Activated T-cell treated with anti-CD3 and anti-CD28 coated beads for 1 hour (primary cell): ENCODE measurements around the gene MT1A.
A peak's percentile ranks its signal among the peaks of the same experiment; 100 is the strongest.
"Not testable (repeated sequence)": the region's sequence is repeated elsewhere in the genome, so short reads cannot be mapped to it uniquely, and the experiment has no call there.

Experiments used
- DNase-seq: peaks from one replicate; pipeline ENCODE4 v3.0.0-alpha.2; 2020; ENCODE audit warnings: low read depth

Gene MT1A

DNA sequence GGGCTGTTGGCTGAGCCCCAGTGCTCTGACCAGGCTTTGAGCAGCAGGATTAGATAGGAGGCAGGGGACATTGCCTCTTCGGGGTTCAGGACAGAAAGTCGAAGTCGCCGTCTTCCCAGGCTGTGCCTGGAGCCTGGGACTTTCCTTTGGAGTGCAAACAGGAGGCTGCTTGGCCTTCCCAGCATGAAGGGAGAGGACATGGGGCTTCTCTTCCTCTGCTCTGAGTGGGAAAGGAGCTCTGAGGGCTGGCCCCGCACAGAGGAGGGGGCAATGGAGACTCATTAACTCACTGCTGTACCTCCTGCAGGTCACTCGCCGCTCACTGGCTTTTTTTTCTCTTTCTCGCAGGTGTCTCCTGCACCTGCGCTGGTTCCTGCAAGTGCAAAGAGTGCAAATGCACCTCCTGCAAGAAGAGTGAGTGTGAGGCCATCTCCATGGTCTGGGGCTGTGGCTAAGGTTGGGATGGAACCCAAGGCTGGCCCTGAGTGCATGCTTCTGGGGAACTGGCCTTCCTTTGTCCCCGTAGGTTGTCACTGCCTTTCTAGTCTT lies 19.9 kb downstream of the MT1A start:
- no peak for DNase-seq

DNA sequence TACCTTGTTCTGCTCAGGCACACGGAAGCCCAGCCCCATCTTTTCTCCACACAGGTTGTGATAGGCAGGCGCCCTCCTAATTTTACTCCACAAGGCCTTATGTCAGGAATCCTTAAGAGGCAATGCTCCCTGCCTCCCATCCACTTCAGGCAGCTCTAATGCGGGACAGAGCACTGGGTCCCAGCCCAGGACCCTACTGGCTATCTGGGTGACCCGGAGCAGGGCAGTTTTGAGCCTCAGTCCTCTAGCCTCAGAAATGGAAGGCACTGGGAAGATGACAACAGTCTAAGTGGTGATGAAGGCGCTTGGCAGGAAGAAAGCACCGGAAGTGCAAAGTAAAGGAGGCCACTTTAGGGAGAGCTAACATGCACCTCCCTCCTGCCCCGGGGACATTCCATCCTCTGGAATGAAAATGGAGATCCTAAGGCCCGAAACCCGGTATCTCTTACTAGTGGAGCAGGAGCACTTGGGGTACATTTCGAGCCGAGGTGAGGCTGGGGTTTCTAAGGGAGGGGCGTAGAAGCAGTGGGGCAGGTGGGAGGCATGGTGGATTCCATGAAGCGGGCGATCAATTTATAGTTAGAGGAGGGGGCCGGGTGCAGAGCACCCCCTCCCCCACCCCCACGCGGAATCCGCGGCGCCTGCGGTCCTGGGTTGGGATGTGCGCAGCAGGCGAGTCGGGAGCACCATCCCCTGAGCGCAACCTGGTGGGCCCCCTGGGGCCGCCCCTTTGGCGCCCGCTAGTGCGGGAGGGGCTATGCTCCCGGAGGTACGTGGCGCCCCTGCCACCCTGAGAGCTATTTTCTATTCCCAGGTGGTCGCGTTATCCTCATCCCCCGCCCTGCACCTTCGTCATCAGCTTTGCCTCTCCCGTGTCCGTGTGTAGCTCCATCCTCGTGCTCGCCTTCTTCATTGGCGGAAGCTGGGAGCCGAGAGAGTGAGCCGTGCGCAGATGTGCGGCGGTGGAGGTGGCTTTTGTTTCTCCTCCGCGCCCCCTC lies 24.2 kb downstream of the MT1A start:
- DNase-seq: no peak

DNA sequence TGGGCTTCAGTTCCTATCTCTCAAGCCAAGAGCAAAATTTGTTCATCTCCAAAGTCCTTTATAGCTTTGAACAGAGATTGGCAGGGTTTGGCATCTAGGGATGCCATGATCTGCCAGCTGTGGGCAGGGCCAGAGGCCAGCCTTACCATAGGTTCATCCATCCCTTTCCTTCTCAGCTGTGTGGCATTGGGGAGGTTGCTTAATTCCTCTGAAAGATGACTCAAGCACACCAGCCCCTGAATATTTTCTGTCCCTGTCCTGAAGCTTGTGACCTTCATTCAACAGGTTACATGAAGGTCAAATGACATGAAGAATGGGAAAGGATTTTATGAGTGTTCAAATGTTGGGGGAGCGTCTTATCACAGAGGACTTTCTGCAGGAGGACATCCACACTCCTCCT lies 26.0 kb downstream of the MT1A start:
- DNase-seq: no peak

DNA sequence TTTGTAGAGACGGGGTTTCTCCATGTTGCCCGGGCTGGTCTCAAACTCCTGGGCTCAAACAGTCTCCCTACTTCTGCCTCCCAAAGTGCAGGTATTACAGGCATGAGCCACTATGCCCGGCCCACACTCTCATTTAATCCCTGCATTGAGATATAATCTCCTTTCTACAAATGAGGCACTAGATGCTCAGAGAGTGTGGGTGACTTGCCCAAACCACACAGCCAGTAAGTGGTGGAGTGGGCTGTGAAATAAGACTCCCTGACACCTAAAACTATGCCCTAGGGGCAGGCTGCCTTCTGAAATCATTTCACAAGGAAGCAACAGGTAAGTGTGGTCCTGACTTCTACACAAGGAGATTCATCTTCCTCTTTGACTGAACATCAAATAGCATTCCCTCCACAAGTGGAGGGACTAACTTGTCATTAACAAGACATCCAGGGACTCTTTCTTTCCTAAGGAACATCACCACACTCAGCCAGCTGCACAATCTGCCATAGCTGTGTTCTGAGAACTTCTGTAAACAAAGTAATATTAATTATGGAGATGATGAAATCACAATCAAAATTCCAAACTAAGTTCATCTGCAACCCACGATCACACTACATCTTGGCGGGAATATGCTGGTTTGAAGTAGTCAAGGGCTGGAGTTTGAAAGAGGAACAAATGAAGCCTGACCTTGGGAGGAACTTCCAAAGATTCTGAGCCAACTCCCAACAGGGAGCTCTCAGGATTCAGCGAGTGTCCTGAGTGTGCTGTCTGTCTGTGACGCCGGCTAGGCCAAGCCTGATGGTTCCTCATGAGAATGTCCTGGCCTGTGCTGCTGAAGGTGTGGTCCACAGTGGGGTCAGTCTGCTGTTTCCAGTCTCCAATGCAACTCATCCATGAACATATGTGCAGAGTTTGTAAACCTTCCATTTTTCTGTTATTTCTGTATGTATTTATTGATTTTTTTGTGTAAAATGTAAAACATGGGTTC lies 27.1 kb downstream of the MT1A start:
- not testable (repeated sequence) for DNase-seq

DNA sequence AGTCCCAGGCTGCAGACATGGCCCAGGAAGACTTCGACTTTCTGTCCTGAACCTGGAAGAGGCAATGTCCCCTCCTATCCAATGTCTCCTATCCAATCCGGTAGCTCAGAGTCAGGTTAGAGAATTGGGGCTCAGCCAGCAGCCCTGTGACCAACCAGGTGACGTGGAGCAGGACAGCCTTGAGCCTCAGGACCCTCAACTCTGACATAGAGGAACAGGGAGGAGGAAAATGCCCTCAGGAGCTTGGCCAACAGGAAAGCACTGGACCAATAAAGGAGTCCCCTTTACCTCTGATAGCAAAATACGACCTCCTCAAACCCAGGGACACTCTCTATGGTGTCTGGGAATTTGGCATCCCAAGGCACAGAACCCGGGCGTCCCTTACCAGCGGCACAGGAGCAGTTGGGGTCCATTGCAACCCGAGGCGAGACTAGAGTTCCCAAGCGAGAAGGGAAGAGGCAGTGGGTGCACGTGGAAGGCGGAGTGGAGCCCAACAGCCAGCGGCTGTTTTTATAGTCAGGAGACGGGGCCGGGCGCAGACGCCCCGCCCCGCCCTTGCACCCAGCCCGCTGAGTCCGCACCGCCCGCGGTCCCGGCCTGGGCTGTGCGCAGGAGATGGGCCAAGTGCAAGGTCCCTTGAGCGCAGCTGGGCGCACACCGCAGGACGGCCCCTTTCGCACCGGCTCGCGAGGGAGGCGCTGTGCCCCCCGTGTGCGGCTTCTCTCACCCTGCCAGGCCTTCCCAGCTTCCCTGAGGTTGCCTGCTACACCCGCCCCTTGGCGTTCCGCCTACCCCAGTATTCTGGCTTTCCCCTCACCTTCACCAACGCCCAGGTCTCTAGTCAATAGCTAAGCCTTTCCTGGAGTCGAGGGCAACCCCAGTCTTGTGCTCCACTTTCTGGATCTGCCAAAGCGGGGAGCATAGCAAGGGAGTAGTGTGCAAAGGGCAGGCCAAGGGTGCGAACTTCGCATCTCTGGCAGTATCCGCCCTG lies 29.4 kb downstream of the MT1A start, which contains the start of gene MT1G:
MT1G (minus strand) TSS at position 485 of the 991 bp plus-strand sequence; CDS start at position 413, 72 bp downstream.
- DNase-seq: no peak

DNA sequence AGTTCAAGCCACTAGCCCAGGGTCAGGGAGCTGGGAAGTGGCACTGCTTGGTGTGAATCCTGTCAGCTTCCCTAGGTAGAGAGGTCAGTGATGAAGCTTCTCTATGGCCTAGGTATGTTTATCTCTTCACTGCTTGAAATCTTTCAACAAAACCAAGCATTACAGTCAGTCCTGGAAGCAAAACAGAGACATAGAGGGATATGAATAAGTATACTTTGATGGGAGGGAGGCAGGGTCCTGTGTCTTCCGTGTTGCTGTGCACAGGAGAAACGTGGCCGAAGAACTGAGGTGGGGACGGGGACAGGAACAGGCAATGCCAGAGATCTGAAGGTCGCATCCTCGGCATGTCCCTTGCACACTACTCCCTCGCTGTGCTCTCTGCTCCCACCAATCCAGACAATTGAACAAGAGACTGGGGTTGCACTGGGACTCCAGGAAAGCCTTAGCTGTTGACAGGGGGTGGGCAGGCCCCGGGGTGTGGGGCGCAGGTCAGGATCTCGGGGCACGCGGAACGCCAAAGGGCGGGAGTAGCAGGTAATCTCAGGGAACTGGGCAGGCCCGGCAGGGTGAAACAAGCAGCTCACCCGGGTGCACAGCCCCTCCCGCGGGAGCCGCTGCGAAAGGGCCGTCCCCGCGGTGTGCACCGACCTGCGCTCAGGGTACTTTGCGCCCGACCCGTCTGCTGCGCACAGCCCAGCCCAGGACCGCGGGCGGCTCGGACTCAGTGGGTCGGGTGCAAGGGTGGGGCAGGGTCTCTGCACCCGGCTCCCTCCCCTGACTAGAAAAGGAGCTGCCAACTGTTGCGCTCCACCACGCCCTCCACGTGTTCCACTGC lies 30.8 kb downstream of the MT1A start, which contains the start of gene MT1H:
MT1H (plus strand) TSS at position 810 of the 835 bp plus-strand sequence. CDS start 71 bp downstream, outside the sequence.
- DNase-seq: no peak

DNA sequence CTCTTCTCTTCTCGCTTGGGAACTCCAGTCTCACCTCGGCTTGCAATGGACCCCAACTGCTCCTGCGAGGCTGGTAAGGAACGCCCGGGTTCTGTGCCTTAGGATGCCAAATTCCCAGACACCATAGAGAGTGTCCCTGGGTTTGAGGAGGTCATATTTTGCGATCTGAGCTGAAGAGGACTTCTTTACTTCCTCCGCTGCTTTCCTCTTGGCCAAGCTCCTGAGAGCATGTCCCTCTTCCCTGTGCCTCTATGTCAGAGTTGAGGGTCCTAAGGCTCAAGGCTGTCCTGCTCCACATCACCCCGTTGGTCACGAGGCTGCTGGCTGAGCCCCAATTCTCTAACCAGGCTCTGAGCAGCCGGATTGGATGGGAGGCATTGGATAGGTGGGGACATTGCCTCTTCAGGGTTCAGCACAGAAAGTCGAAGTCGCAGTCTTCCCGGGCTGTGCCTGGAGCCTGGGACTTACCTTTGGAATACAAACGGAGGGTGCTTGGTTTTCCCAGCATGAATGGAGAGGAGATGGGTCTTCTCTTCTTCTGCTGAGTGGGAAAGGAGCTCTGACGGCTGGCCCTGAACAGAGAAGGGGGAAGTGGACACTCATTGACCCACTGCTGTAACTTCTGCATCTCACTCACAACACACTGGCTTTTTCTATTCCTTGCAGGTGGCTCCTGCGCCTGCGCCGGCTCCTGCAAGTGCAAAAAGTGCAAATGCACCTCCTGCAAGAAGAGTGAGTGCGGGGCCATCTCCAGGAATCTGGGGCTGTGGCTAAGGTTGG lies 31.6 kb downstream of the MT1A start:
- no peak for DNase-seq

DNA sequence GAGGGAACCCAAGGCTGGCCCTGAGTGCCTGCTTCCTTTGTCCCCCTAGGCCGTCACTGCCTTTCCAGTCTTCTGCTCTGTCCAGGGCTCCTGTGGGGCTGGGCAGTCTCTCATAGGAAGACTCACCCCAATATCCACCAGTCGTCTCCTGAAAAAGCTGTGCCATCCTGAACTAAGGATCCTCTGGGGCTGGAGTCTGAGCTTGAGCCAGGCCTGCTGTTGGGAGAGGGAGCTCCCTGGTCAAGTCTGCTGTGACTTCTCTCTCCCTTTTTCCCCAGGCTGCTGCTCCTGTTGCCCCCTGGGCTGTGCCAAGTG lies 32.1 kb downstream of the MT1A start:
- no peak for DNase-seq

DNA sequence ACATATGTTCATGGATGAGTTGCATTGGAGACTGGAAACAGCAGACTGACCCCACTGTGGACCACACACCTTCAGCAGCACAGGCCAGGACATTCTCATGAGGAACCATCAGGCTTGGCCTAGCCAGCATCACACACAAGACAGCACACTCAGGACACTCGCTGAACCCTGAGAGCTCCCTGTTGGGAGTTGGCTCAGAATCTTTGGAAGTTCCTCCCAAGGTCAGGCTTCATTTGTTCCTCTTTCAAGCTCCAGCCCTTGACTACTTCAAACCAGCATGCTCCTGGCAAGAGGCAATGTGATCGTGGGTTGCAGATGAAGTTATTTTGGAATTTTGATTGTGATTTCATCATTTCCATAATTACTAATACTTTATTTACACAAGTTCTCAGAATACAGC lies 33.2 kb downstream of the MT1A start:
- DNase-seq: not testable (repeated sequence)

DNA sequence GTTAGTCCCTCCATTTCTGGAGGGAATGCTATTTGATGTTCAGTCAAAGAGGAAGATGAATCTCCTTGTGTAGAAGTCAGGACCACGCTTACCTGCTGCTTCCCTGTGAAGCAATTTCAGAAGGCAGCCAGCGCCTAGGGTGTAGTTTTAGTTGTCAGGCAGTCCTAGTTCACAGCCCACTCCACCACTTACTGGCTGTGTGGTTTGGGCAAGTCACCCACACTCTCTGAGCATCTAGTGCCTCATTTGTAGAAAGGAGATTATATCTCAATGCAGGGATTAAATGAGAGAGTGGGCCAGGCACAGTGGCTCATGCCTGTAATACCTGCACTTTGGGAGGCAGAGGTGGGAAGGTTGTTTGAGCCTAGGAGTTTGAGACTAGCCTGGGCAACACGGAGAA lies 33.7 kb downstream of the MT1A start:
- DNase-seq: not testable (repeated sequence)

DNA sequence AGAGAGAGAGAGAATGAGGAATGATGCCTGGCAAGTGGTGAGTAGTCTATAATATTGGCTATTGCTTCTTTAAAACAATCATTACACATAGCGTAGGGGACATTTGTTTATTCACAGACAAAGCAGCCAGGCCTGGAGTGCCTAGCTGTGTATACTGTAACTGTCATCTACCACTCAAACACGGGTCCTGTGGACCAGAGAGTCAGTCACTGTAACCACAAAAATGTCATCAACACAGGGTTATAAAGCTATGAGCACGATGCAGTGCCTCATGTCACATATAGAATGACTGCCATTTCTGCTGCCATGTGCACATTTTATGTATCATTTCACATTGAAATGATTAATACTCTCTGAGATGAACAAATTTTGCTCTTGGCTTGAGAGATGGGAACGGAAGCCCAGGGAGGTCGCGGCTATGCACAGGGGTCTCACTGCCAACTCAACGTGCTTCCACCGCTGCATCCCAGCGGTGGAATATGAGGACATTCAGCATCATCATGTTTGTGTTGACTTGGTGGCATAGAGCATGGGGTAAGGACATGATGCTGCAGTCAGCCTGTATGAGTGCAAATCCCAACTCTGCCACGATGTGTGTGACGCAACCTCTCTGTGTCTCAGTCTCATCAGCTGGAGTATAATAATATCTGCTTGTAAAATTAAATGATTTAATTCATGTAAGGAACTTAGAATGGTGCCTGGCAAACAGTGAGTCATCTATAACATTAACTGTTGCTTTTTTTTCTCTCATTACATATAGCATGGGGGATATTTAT lies 34.5 kb downstream of the MT1A start:
- no peak for DNase-seq

DNA sequence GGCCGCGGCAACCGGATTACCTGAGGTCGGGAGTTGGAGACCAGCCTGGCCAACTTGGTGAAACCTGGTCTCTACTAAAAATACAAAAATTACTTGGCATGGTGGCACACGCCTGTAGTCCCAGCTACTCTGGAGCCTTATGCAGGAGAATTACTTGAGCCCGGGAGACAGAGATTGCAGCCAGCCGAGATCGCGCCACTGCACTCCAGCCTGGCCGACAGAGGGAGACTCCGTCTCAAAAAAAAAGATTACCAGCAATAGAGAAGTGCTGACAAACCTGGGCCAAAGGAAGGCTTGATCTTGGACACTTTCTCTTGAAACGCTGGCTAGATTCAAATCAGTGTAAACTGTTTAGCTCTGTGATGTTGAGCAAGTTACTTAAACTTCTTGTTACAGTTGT lies 35.5 kb downstream of the MT1A start:
- no peak for DNase-seq

DNA sequence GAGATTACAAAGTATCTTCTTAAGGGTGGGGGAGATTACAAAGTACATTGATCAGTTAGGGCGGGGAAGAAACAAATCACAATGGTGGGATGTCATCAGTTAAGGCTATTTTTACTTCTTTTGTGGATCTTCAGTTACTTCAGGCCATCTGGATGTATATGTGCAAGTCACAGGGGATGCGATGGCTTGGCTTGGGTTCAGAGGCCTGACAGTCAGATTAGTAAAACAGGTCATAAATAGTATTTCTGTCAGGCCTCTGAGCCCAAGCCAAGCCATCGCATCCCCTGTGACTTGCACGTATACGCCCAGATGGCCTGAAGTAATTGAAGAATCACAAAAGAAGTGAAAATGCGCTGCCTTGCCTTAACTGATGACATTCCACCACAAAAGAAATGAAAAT lies 36.1 kb downstream of the MT1A start:
- not testable (repeated sequence) for DNase-seq

DNA sequence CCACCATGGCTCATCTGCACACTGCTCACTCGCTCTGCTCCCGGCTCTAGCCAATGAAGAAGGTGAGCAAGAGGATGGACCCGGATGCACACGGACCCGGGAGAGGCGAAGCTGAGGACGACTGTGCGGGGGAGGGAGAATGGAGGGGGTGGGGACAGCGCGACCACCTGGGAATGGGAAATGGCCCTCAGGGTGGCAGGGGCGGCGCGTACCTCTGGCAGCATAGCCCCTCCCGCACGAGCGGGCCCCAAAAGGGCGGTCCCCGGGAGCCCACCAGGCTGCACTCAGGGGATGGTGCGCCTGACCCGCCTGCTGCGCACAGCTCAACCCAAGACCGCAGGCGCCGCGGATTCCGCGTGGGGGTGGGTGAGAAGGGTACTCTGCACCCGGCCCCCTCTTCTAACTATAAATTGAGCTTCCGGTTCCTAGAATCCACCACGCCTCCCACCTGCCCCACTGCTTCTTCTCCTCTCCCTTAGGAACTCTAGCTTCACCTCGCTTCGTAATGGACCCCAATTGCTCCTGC lies 37.3 kb downstream of the MT1A start:
- peak; percentile 27 for DNase-seq

DNA sequence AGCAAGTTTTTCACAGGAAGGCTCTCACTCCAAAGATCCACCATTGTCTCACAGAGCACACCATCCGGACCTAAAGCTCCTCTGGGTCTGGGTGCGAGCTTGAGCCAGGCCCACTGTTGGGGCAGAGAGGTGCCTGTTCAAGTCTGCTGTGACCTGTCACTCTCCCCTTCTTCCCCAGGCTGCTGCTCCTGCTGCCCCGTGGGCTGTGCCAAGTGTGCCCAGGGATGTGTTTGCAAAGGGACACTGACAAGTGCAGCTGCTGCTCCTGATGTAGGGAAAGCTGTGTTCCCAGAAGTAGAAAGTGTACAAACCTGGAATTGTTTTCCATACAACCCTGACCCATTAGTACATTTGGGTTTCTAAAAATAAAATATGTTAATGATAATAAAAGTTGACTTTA lies 39.0 kb downstream of the MT1A start:
- no peak for DNase-seq

DNA sequence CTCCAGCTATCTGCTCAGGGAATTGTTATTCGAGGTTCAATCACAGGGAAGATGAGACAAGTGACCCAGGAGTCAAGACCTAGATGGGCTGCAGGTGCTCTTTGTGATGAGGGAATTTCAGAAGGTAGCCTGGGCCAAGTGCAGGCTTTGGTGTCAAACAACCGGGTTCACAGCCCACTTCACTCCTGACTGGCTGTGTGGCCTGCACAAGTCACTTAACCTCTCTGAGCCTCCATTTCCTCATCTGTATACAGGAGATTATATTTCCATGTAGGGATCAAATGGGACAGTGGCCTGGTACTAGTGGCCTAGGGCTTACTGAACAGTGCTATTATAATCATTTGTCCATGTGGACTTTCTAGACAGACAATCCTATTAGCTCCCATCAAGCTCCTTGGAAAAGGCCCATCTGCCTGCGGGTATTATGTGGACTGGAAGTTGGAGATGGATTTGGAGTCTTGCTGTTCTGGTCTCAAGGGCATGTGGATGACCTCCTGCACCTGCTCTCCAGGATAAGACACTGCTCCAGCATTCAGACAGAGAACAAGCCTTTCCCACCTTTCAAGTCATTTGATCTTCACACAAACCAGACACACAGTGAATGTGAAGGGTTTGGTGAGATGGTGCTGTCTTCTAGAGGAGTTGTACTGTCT lies 40.7 kb downstream of the MT1A start:
- DNase-seq: no peak

DNA sequence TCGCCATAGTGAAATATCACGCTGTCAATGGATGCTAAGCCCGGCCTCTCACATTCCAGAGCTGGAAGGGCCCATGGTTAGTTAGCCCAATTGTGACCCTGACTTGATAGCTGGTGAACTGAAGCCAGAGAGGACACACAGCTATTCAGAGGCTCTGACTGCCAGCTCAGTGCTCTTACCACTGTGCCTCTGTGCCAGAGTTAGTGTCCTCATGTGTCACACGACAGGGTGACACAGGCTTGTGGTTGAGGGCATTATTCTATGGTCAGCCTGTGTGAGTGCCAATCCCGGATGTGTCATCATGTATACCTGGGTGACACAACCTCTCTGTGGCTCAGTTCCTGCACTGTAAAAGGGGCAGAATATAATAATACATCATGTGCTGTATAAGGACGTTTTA lies 41.4 kb downstream of the MT1A start:
- no peak for DNase-seq
